HepG2 (cell line): ENCODE data around the gene PKP3. TPM values are rescaled to one million over a fixed set of nuclear protein-coding genes. Genes with fewer than 3 reads are reported as not detected.

Experiments used
- ATAC-seq: fragments of 200-7000 bp; cut with Tn5 transposase; 3 replicates; pipeline ENCODE4 v1.9.1; 2020; ENCODE audit warnings: mild to moderate bottlenecking, moderate library complexity
- BruUV-seq: library from RNA; stranded (reverse); fragments of 400-500 nt; replicated peaks from 2 replicates; lab custom pipeline; 2021; lab: Mats Ljungman, UMichigan
- CTCF ChIA-PET: fragments of 300-600 bp; formaldehyde crosslinking; extraction: SDS; loops from one replicate; lab custom pipeline; 2021; ENCODE audit warnings: low total read pairs, inconsistent platforms, low intra/inter-chr PET ratio; lab: Yijun Ruan, JAX
- POLR2A ChIA-PET: fragments of 350-600 bp; sonication (Branson Sonifier 250); formaldehyde crosslinking; loops from one replicate; lab custom pipeline; 2020; ENCODE audit warnings: antibody characterized with exemption, inconsistent platforms; lab: Yijun Ruan, JAX
- DNase-seq: peaks from one replicate; pipeline ENCODE4 v3.0.0-alpha.2; 2015; ENCODE audit warnings: low spot score
- FAIRE-seq: peaks from 3 replicates; lab custom pipeline; 2011; peaks lifted over from hg19 to GRCh38; lab: Jason Lieb, UNC
- H2AFZ ChIP-seq: one replicate; pipeline ENCODE4 v1.6.1; 2011; ENCODE audit warnings: low read length, inconsistent platforms
- H3K27ac ChIP-seq: fragments of 300-600 bp; 3 replicates; pipeline ENCODE4 v1.8.0; 2011; ENCODE audit warnings: mixed run types, mild to moderate bottlenecking, mixed read lengths, low read length, inconsistent platforms; ENCODE audit not compliant: insufficient read depth; ENCODE audit errors: extremely low read length
- H3K27me3 ChIP-seq, 2 experiments: fragments of 200-600 bp in 1 of 2; 2 replicates in 1 of 2; 3 replicates in 1 of 2; pipeline versions ENCODE4 v1.6.0 to v1.8.0; 2011; ENCODE audit warnings: low read length in 2 of 2, mild to moderate bottlenecking in 2 of 2, moderate library complexity in 2 of 2, inconsistent platforms in 1 of 2; ENCODE audit not compliant: insufficient read depth in 2 of 2, control insufficient read depth in 1 of 2
- H3K36me3 ChIP-seq, 2 experiments: fragments of 200-600 bp in 1 of 2; replicated peaks in 1 of 2; 2 replicates in 1 of 2; 3 replicates in 1 of 2; pipeline versions ENCODE4 v1.5.1 to v1.8.0; 2011; ENCODE audit warnings: low read length in 2 of 2, inconsistent platforms in 1 of 2; ENCODE audit not compliant: insufficient read depth in 2 of 2, control insufficient read depth in 1 of 2
- H3K4me1 ChIP-seq: 2 replicates; pipeline ENCODE4 v1.5.1; 2012; ENCODE audit warnings: low read length, inconsistent platforms; ENCODE audit not compliant: insufficient read depth
- H3K4me2 ChIP-seq: 2 replicates; pipeline ENCODE4 v1.6.0; 2011; ENCODE audit warnings: low read depth, low read length, inconsistent platforms
- H3K4me3 ChIP-seq, 3 experiments: fragments of 200-600 bp in 1 of 3; sonication (generic), shearing (Covaris generic) in 1 of 3; replicated peaks in 1 of 3; 2 replicates each; pipeline ENCODE4 v1.5.1; 2011 to 2016; ENCODE audit warnings: low read length in 3 of 3, inconsistent platforms in 2 of 3, low read depth in 2 of 3, mild to moderate bottlenecking in 2 of 3, control low read depth in 1 of 3, mixed read lengths in 1 of 3; ENCODE audit not compliant: insufficient read depth in 1 of 3
- H3K79me2 ChIP-seq: one replicate; pipeline ENCODE4 v1.6.1; 2011; ENCODE audit warnings: low read length, inconsistent platforms; ENCODE audit not compliant: insufficient read depth
- H3K9ac ChIP-seq: 2 replicates; pipeline ENCODE4 v1.6.0; 2011; ENCODE audit warnings: mild to moderate bottlenecking, low read depth, low read length, inconsistent platforms; ENCODE audit not compliant: insufficient read depth
- H3K9me3 ChIP-seq: 2 replicates; pipeline ENCODE4 v1.5.1; 2012; ENCODE audit warnings: mild to moderate bottlenecking, low read length
- H4K20me1 ChIP-seq: 2 replicates; pipeline ENCODE4 v1.6.0; 2011; ENCODE audit warnings: inconsistent platforms, mild to moderate bottlenecking, low read length, moderate library complexity; ENCODE audit not compliant: insufficient read depth
- ATF1 ChIP-seq: IDR thresholded peaks from 2 replicates; pipeline ENCODE4 v1.6.1; 2016; ENCODE audit warnings: mild to moderate bottlenecking, control low read depth
- FOXK1 ChIP-seq: sonication (generic); formaldehyde crosslinking; IDR thresholded peaks from 2 replicates; pipeline ENCODE4 v1.4.0; 2020; ENCODE audit warnings: low read depth, missing genetic modification reagents, borderline replicate concordance
- GATAD2A ChIP-seq: IDR thresholded peaks from 2 replicates; pipeline ENCODE4 v1.6.1; 2016
- HES4 ChIP-seq: sonication (generic); formaldehyde crosslinking; IDR thresholded peaks from 2 replicates; pipeline ENCODE4 v1.9.0; 2021; ENCODE audit warnings: mild to moderate bottlenecking, missing genetic modification reagents, borderline replicate concordance
- ZNF318 ChIP-seq: sonication (generic); formaldehyde crosslinking; IDR thresholded peaks from 2 replicates; pipeline ENCODE4 v1.4.0; 2020; ENCODE audit warnings: mild to moderate bottlenecking, missing genetic modification reagents
- ZNF451 ChIP-seq: sonication (generic); formaldehyde crosslinking; IDR thresholded peaks from 2 replicates; pipeline ENCODE4 v1.5.0; 2020; ENCODE audit warnings: mild to moderate bottlenecking, missing genetic modification reagents
- WGBS: methylation state at CpG from one replicate; pipeline ENCODE4 v1.1.6; 2017; ENCODE audit warnings: low lambda C conversion rate; 5-methylcytosine and 5-hydroxymethylcytosine counted together
- in situ Hi-C: cut with HindIII; loops from 2 replicates; pipeline ENCODE4 v1.10.0; 2017; ENCODE audit warnings: low pct_unique_long_range_greater_than_20kb; ENCODE audit not compliant: extremely low pct_ligation_motif_present
- intact Hi-C: fragments of 100-400 bp; cut with micrococcal nuclease; formaldehyde crosslinking; loops from one replicate; pipeline ENCODE4 v1.10.0; 2022; ENCODE audit not compliant: unreplicated experiment
- polyA plus RNA-seq, 8 experiments: library from polyadenylated mRNA; depleted of rRNA in 3 of 8; stranded (reverse) in 7 of 8; unstranded in 1 of 8; fragments of >200 nt; fragmentation: Illumina TruSeq in 4 of 8; extraction: Trizol in 4 of 8; gene quantifications; 2 replicates each; pipeline versions ENCODE4 v1.2.1 to v1.2.3, GENCODE V29; 2011 to 2016; ENCODE audit warnings: low read depth in 4 of 8, missing spikeins in 1 of 8, mixed read lengths in 1 of 8; ENCODE audit not compliant: insufficient read depth in 1 of 8
- total RNA-seq, 5 experiments: library from RNA; depleted of rRNA; stranded (reverse); fragments of >200 nt; fragmentation: Illumina TruSeq; extraction: Trizol; gene quantifications; 2 replicates each; pipeline ENCODE4 v1.2.3, GENCODE V29; 2016; ENCODE audit warnings: low read depth in 1 of 5
- TF ChIP-seq, protein P1 (sequence below): sonication (generic); formaldehyde crosslinking; IDR thresholded peaks from 2 replicates; pipeline ENCODE4 v1.9.0; 2022; ENCODE audit warnings: missing genetic modification reagents, mild to moderate bottlenecking, borderline replicate concordance

The PKP3 gene
- total and polyA plus RNA-seq, 2 of the 13 experiments (the other 11 are each of a cell fraction or from before 2014, with no cell fraction given) = 18.0 to 28.7 TPM

GRCh38 chr11:450809-451451 is 56.9 kb downstream of the PKP3 start:
- POLR2A ChIA-PET = interaction anchor here (1.3 to 2.1 kb wide), 5 partner anchors 9 to 145 kb away, joined by 4 to 10 read pairs (median 6); partner anchors contain the start of gene ANO9
- in situ Hi-C loops (no loop called here), intact Hi-C loops (no loop called here)
- H3K4me3 ChIP-seq = peak overlapping the region; percentile 78 to 89 (median 86)
- DNase-seq = peak; percentile 70
- peak overlapping the region; percentile 87 for H3K4me2 ChIP-seq
- no peaks in the 10 kb centered on the region for H3K9me3 ChIP-seq
- H3K9ac ChIP-seq = peak overlapping the region; percentile 89
- peaks cover 47% of the 10 kb centered on the region for H3K4me1 ChIP-seq
- ATAC-seq = peak; percentile 44
- peaks cover 9 to 27% of the 10 kb centered on the region in 2 experiments for H3K36me3 ChIP-seq
- 3% methylated on average over 32 of the region's 46 CpGs for WGBS
- H4K20me1 ChIP-seq = no peaks in the 10 kb centered on the region
- peak; percentile 47 for FAIRE-seq
- peaks cover 43% of the 10 kb centered on the region for H3K79me2 ChIP-seq
- BruUV-seq = TSS peak; percentile 39
- peak overlapping the region; percentile 54 for H3K27ac ChIP-seq
- CTCF ChIA-PET = interaction anchor here (1.2 to 4.4 kb wide), 3 partner anchors 46 to 68 kb away, joined by 3 to 20 read pairs (median 5); no protein-coding TSS in a partner anchor
- H3K27me3 ChIP-seq = no peaks in the 10 kb centered on the region; a peak in 1 of 5 replicates
- no peak overlapping the region for H2AFZ ChIP-seq
- no peak; the same call in 1 of the 2 replicates for TF ChIP-seq ZNF451
- peak; percentile 42; the same call in 1 of the 2 replicates for TF ChIP-seq FOXK1
- TF ChIP-seq, protein P1, sequence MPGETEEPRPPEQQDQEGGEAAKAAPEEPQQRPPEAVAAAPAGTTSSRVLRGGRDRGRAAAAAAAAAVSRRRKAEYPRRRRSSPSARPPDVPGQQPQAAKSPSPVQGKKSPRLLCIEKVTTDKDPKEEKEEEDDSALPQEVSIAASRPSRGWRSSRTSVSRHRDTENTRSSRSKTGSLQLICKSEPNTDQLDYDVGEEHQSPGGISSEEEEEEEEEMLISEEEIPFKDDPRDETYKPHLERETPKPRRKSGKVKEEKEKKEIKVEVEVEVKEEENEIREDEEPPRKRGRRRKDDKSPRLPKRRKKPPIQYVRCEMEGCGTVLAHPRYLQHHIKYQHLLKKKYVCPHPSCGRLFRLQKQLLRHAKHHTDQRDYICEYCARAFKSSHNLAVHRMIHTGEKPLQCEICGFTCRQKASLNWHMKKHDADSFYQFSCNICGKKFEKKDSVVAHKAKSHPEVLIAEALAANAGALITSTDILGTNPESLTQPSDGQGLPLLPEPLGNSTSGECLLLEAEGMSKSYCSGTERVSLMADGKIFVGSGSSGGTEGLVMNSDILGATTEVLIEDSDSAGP (CRISPR knock-in tag) = 0 out of 2 replicates have a peak, but pooled peaks have one; percentile 47
- TF ChIP-seq HES4 (CRISPR knock-in tag) = 0 out of 2 replicates have a peak, but pooled peaks have one; percentile 10
- no peak for TF ChIP-seq ZNF318 (CRISPR knock-in tag)
- TF ChIP-seq ATF1 (CRISPR knock-in tag) = no peak
- TF ChIP-seq GATAD2A (CRISPR knock-in tag) = peak; percentile 43
